ENCODE results near the gene RGL3. TPM values are rescaled to one million over a fixed set of nuclear protein-coding genes. Genes with fewer than 3 reads are reported as not detected.
A peak's percentile ranks its signal among the peaks of the same experiment; 100 is the strongest.
"Not testable (repeated sequence)": the region's sequence is repeated elsewhere in the genome, so short reads cannot be mapped to it uniquely, and the experiment has no call there.

The RGL3 gene
- total RNA-seq, 2 donors from 2014 or later = not detected

- ATAC-seq (replicated peaks in 1 of 2) (no peak), DNase-seq (no peak)
- Mint-ChIP-seq H3K9me3 (no peaks in the 10 kb centered on the region), H3K4me1 (ENCODE audit: low read depth) (peaks cover 4% of the 10 kb centered on the region), H3K27ac (no peak overlapping the region), H3K27me3 (ENCODE audit: low read depth) (no peaks in the 10 kb centered on the region), H3K36me3 (ENCODE audit: insufficient read depth in 2 of 2) (peaks cover 0 to 6% of the 10 kb centered on the region in 2 donors), H3K4me3 (no peak overlapping the region)
Measured at GRCh38 chr19:11446271-11446651, 27.1 kb upstream of the RGL3 start.

GRCh38 chr19:11445141-11445540, 26.0 kb upstream of the RGL3 start:
- H3K36me3 Mint-ChIP-seq (ENCODE audit: insufficient read depth in 2 of 2) = peaks cover 0 to 7% of the 10 kb centered on the region in 2 donors
- no peaks in the 10 kb centered on the region for H3K27me3 Mint-ChIP-seq (ENCODE audit: low read depth)
- H3K9me3 Mint-ChIP-seq = no peaks in the 10 kb centered on the region
- no peak overlapping the region for H3K27ac Mint-ChIP-seq
- H3K4me1 Mint-ChIP-seq (ENCODE audit: low read depth) = peaks cover 4% of the 10 kb centered on the region
- H3K4me3 Mint-ChIP-seq = no peak overlapping the region
- ATAC-seq (replicated peaks in 1 of 2) = no peak
- DNase-seq = no peak

- no peak overlapping the region for H3K4me3 Mint-ChIP-seq
- H3K27ac Mint-ChIP-seq = no peak overlapping the region
- ATAC-seq (replicated peaks in 1 of 2) (no peak), DNase-seq (no peak)
- peaks cover 0 to 7% of the 10 kb centered on the region in 2 donors for H3K36me3 Mint-ChIP-seq (ENCODE audit: insufficient read depth in 2 of 2)
- H3K9me3 Mint-ChIP-seq = no peaks in the 10 kb centered on the region
- H3K4me1 Mint-ChIP-seq (ENCODE audit: low read depth) = peaks cover 4% of the 10 kb centered on the region
- H3K27me3 Mint-ChIP-seq (ENCODE audit: low read depth) = no peaks in the 10 kb centered on the region
Measured at GRCh38 chr19:11444059-11444458, 24.9 kb upstream of the RGL3 start.

GRCh38 chr19:11437955-11438354, 18.8 kb upstream of the RGL3 start:
- H3K27ac Mint-ChIP-seq = no peak overlapping the region
- ATAC-seq (replicated peaks in 1 of 2) (no peak), DNase-seq (no peak)
- H3K27me3 Mint-ChIP-seq (ENCODE audit: low read depth) = no peaks in the 10 kb centered on the region
- peaks cover 35% of the 10 kb centered on the region for H3K4me1 Mint-ChIP-seq (ENCODE audit: low read depth)
- H3K4me3 Mint-ChIP-seq = peak overlapping the region; percentile 58 to 72
- no peaks in the 10 kb centered on the region for H3K9me3 Mint-ChIP-seq
- peaks cover 11 to 13% of the 10 kb centered on the region in 2 donors for H3K36me3 Mint-ChIP-seq (ENCODE audit: insufficient read depth in 2 of 2)

- Mint-ChIP-seq H3K27me3 (ENCODE audit: low read depth) (no peaks in the 10 kb centered on the region), H3K27ac (peak overlapping the region; percentile 98), H3K9me3 (no peaks in the 10 kb centered on the region), H3K4me1 (ENCODE audit: low read depth) (peaks cover 31% of the 10 kb centered on the region), H3K4me3 (peak overlapping the region; percentile 99 to 100), H3K36me3 (ENCODE audit: insufficient read depth in 2 of 2) (peaks cover 8 to 11% of the 10 kb centered on the region in 2 donors)
- DNase-seq (no peak), ATAC-seq (replicated peaks in 1 of 2) (no peak)
Measured at GRCh38 chr19:11435833-11436313, 16.8 kb upstream of the RGL3 start.

GRCh38 chr19:11435057-11435832, 16.1 kb upstream of the RGL3 start, which contains the start of the genes ODAD3 and PRKCSH:
ODAD3 (minus strand) TSS chr19:11435121; CDS start chr19:11435016, 105 bp downstream.
PRKCSH (plus strand) TSS chr19:11435635; CDS start chr19:11436118, 483 bp downstream.
- peak within 1 kb of the TSS; percentile 98 for H3K27ac Mint-ChIP-seq
- H3K9me3 Mint-ChIP-seq = no peaks in the 10 kb centered on the region
- H3K4me3 Mint-ChIP-seq = peak within 1 kb of the TSS; percentile 99 to 100
- H3K4me1 Mint-ChIP-seq (ENCODE audit: low read depth) = peaks cover 31% of the 10 kb centered on the region
- DNase-seq (peak; percentile 98 to 99), ATAC-seq (replicated peaks in 1 of 2) (peak; percentile 94)
- H3K27me3 Mint-ChIP-seq (ENCODE audit: low read depth) = no peaks in the 10 kb centered on the region
- H3K36me3 Mint-ChIP-seq (ENCODE audit: insufficient read depth in 2 of 2) = peaks cover 6 to 11% of the 10 kb centered on the region in 2 donors

GRCh38 chr19:11434703-11435056, 15.6 kb upstream of the RGL3 start:
- no peaks in the 10 kb centered on the region for H3K27me3 Mint-ChIP-seq (ENCODE audit: low read depth)
- peaks cover 6 to 11% of the 10 kb centered on the region in 2 donors for H3K36me3 Mint-ChIP-seq (ENCODE audit: insufficient read depth in 2 of 2)
- ATAC-seq (replicated peaks in 1 of 2) (peak; percentile 18 to 20), DNase-seq (no peak)
- H3K4me3 Mint-ChIP-seq = peak overlapping the region; percentile 99 to 100
- peaks cover 31% of the 10 kb centered on the region for H3K4me1 Mint-ChIP-seq (ENCODE audit: low read depth)
- H3K27ac Mint-ChIP-seq = no peak overlapping the region
- H3K9me3 Mint-ChIP-seq = no peaks in the 10 kb centered on the region

GRCh38 chr19:11433526-11433925, 14.4 kb upstream of the RGL3 start:
- Mint-ChIP-seq H3K4me1 (ENCODE audit: low read depth) (peaks cover 31% of the 10 kb centered on the region), H3K36me3 (ENCODE audit: insufficient read depth in 2 of 2) (peaks cover 6 to 10% of the 10 kb centered on the region in 2 donors)
- not testable (repeated sequence) for ATAC-seq (replicated peaks in 1 of 2); DNase-seq; H3K4me3 Mint-ChIP-seq; H3K27ac Mint-ChIP-seq; H3K9me3 Mint-ChIP-seq; H3K27me3 Mint-ChIP-seq (ENCODE audit: low read depth)

- ATAC-seq (replicated peaks in 1 of 2) (no peak), DNase-seq (no peak)
- H3K27ac Mint-ChIP-seq = no peak overlapping the region
- peaks cover 24% of the 10 kb centered on the region for H3K4me1 Mint-ChIP-seq (ENCODE audit: low read depth)
- H3K4me3 Mint-ChIP-seq = no peak overlapping the region
- H3K9me3 Mint-ChIP-seq = no peaks in the 10 kb centered on the region
- H3K27me3 Mint-ChIP-seq (ENCODE audit: low read depth) = peaks cover 23% of the 10 kb centered on the region
- H3K36me3 Mint-ChIP-seq (ENCODE audit: insufficient read depth in 2 of 2) = no peaks in the 10 kb centered on the region
Measured at GRCh38 chr19:11426656-11427055, 7.5 kb upstream of the RGL3 start.

GRCh38 chr19:11425719-11426457, 6.8 kb upstream of the RGL3 start:
- ATAC-seq (replicated peaks in 1 of 2) (no peak), DNase-seq (no peak)
- H3K9me3 Mint-ChIP-seq = no peaks in the 10 kb centered on the region
- no peak overlapping the region for H3K4me3 Mint-ChIP-seq
- no peaks in the 10 kb centered on the region for H3K36me3 Mint-ChIP-seq (ENCODE audit: insufficient read depth in 2 of 2)
- H3K27me3 Mint-ChIP-seq (ENCODE audit: low read depth) = peaks cover 30% of the 10 kb centered on the region
- H3K27ac Mint-ChIP-seq = no peak overlapping the region
- peaks cover 32% of the 10 kb centered on the region for H3K4me1 Mint-ChIP-seq (ENCODE audit: low read depth)

GRCh38 chr19:11423791-11424181, 4.7 kb upstream of the RGL3 start:
- no peak overlapping the region for H3K4me3 Mint-ChIP-seq
- H3K36me3 Mint-ChIP-seq (ENCODE audit: insufficient read depth in 2 of 2) = no peaks in the 10 kb centered on the region
- DNase-seq (no peak), ATAC-seq (replicated peaks in 1 of 2) (no peak)
- no peaks in the 10 kb centered on the region for H3K9me3 Mint-ChIP-seq
- H3K27me3 Mint-ChIP-seq (ENCODE audit: low read depth) = peaks cover 50% of the 10 kb centered on the region
- peaks cover 43% of the 10 kb centered on the region for H3K4me1 Mint-ChIP-seq (ENCODE audit: low read depth)
- no peak overlapping the region for H3K27ac Mint-ChIP-seq

- Mint-ChIP-seq H3K4me1 (ENCODE audit: low read depth) (peaks cover 43% of the 10 kb centered on the region), H3K36me3 (ENCODE audit: insufficient read depth in 2 of 2) (no peaks in the 10 kb centered on the region), H3K9me3 (no peaks in the 10 kb centered on the region), H3K4me3 (peak overlapping the region; percentile 72 to 84), H3K27me3 (ENCODE audit: low read depth) (peaks cover 55% of the 10 kb centered on the region), H3K27ac (no peak overlapping the region)
- ATAC-seq (replicated peaks in 1 of 2) (no peak), DNase-seq (no peak)
Measured at GRCh38 chr19:11423164-11423790, 4.2 kb upstream of the RGL3 start.
